Natural killer cell (primary cell): ENCODE measurements around the gene SLC9A4. TPM values are rescaled to one million over a fixed set of nuclear protein-coding genes. Genes with fewer than 3 reads are reported as not detected.

Experiments
- ATAC-seq, 3 donors: fragments of 150-1000 bp in 2 of 3; fragments of 200-7000 bp in 1 of 3; cut with Tn5 transposase; 1 replicate in 1 of 3; 2 replicates in 2 of 3; pipeline ENCODE4 v1.10.0; 2021; ENCODE audit warnings: mild to moderate bottlenecking in 2 of 3, moderate library complexity in 2 of 3
- DNase-seq, 2 donors: peaks; one replicate each; pipeline versions ENCODE4 v3.0.0 to v3.0.0-alpha.2; 2013 to 2021; ENCODE audit warnings: mixed read lengths in 1 of 2
- H3K27ac ChIP-seq: one replicate; pipeline ENCODE4 v1.5.1; 2013; ENCODE audit warnings: mild to moderate bottlenecking, low read length
- H3K27me3 ChIP-seq: one replicate; pipeline ENCODE4 v1.6.1; 2013; ENCODE audit warnings: low read length; ENCODE audit not compliant: control insufficient read depth, insufficient read depth
- H3K36me3 ChIP-seq: one replicate; pipeline ENCODE4 v1.6.1; 2013; ENCODE audit warnings: low read length; ENCODE audit not compliant: control insufficient read depth, insufficient read depth
- H3K4me1 ChIP-seq: one replicate; pipeline ENCODE4 v1.6.1; 2013; ENCODE audit warnings: low read length; ENCODE audit not compliant: control insufficient read depth, insufficient read depth
- H3K4me3 ChIP-seq: one replicate; pipeline ENCODE4 v1.5.1; 2013; ENCODE audit warnings: low read length
- H3K9me3 ChIP-seq: one replicate; pipeline ENCODE4 v1.6.1; 2013; ENCODE audit warnings: low read length; ENCODE audit not compliant: control insufficient read depth, insufficient read depth
- H3K27ac Mint-ChIP-seq, 2 donors: one replicate each; pipeline ENCODE4 v1.8.0; 2022; ENCODE audit warnings: mild to moderate bottlenecking in 2 of 2, mixed read lengths in 2 of 2, moderate library complexity in 1 of 2
- H3K27me3 Mint-ChIP-seq, 2 donors: one replicate each; pipeline ENCODE4 v1.8.0; 2022; ENCODE audit warnings: low read depth in 2 of 2, mixed read lengths in 2 of 2
- H3K36me3 Mint-ChIP-seq: one replicate; pipeline ENCODE4 v1.8.0; 2022; ENCODE audit warnings: mixed read lengths
- H3K4me1 Mint-ChIP-seq, 2 donors: one replicate each; pipeline ENCODE4 v1.8.0; 2022; ENCODE audit warnings: mixed read lengths in 2 of 2
- H3K4me3 Mint-ChIP-seq: one replicate; pipeline ENCODE4 v1.8.0; 2022; ENCODE audit warnings: mild to moderate bottlenecking, moderate library complexity, mixed read lengths
- H3K9me3 Mint-ChIP-seq, 2 donors: one replicate each; pipeline ENCODE4 v1.8.0; 2022; ENCODE audit warnings: mixed read lengths in 2 of 2
- WGBS: methylation state at CpG from one replicate; pipeline ENCODE4 v1.1.7; 2013; ENCODE audit warnings: missing lambda C conversion rate; ENCODE audit not compliant: insufficient coverage; 5-methylcytosine and 5-hydroxymethylcytosine counted together
- intact Hi-C: fragments of 100-400 bp; cut with micrococcal nuclease; formaldehyde crosslinking; loops from one replicate; pipeline ENCODE4 v1.14.2; 2022
- total RNA-seq, 4 donors: library from RNA; stranded (reverse); fragments of 120-200 nt in 1 of 4; gene quantifications; one replicate each; pipeline versions ENCODE4 v1.2.3 to v1.2.4, GENCODE V29; 2013 to 2022
- TF ChIP-seq, protein P1 (sequence below): fragments of 200-600 bp; IDR thresholded peaks from one replicate; pipeline ENCODE4 v1.8.0; 2022; ENCODE audit warnings: antibody characterized with exemption

Gene SLC9A4
- total RNA-seq, 3 donors from 2014 or later (not counting 1 experiment from before 2014, with no cell fraction given) = 0.19 to 0.38 TPM; not detected in 1

DNA sequence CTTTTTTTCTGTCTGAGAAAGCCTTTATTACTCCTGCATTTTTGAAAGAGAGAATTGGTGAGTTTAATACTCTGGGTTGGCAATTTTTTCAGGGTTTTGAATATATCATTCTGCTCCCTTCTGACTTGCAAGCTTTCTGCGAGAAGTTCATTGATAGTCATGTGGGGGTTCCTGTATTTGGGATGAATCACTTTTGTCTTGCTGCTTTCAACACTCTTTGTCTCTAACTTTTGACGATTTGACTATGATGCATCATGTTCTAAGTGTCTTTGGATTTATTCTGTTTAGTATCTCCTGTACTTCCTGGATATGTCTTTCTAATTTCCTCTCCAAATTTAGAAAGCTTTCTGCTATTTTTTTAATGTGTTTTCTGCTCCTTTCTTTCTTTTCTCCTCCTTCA lies 105.3 kb downstream of the SLC9A4 start:
- H3K27me3 ChIP-seq = no peaks in the 10 kb centered on the region
- DNase-seq (no peak), ATAC-seq (no peak)
- H3K36me3 Mint-ChIP-seq = peaks cover 17% of the 10 kb centered on the region
- no peaks in the 10 kb centered on the region for H3K27me3 Mint-ChIP-seq
- peaks cover 8 to 12% of the 10 kb centered on the region in 2 donors for H3K4me1 Mint-ChIP-seq
- peaks cover 0 to 4% of the 10 kb centered on the region in 2 donors for H3K9me3 Mint-ChIP-seq
- peaks cover 7% of the 10 kb centered on the region for H3K9me3 ChIP-seq
- H3K4me3 Mint-ChIP-seq = no peak overlapping the region
- intact Hi-C loops = no loop called here
- no peaks in the 10 kb centered on the region for H3K4me1 ChIP-seq
- H3K36me3 ChIP-seq = no peaks in the 10 kb centered on the region
- TF ChIP-seq, protein P1, sequence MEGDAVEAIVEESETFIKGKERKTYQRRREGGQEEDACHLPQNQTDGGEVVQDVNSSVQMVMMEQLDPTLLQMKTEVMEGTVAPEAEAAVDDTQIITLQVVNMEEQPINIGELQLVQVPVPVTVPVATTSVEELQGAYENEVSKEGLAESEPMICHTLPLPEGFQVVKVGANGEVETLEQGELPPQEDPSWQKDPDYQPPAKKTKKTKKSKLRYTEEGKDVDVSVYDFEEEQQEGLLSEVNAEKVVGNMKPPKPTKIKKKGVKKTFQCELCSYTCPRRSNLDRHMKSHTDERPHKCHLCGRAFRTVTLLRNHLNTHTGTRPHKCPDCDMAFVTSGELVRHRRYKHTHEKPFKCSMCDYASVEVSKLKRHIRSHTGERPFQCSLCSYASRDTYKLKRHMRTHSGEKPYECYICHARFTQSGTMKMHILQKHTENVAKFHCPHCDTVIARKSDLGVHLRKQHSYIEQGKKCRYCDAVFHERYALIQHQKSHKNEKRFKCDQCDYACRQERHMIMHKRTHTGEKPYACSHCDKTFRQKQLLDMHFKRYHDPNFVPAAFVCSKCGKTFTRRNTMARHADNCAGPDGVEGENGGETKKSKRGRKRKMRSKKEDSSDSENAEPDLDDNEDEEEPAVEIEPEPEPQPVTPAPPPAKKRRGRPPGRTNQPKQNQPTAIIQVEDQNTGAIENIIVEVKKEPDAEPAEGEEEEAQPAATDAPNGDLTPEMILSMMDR = no peak
- 100% methylated on average over 2 of the region's 2 CpGs for WGBS
- H3K27ac Mint-ChIP-seq = no peak overlapping the region
- H3K27ac ChIP-seq = no peak overlapping the region
- H3K4me3 ChIP-seq = no peak overlapping the region

DNA sequence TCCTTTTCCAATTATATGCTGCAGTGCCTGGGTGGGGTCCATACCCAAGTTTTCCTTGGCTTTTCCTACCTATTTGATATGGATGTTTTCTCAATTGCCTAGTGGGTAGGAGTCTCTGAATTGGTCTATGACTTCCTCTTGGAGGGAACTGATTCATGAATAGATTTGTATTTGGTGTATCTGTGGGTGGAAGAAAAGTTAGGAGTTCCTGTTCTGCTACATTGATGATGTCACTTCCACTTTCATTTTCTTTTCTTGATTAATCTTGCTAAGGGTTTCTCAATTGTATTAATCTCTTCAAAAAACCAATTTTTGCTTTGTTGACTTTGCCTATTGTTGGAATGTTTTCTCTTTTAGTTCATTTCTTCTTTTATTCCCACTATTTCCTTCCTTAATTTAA lies 108.9 kb downstream of the SLC9A4 start:
- H3K4me3 ChIP-seq = no peak overlapping the region
- no peaks in the 10 kb centered on the region for H3K4me1 ChIP-seq
- peaks cover 8% of the 10 kb centered on the region for H3K36me3 Mint-ChIP-seq
- peaks cover 7% of the 10 kb centered on the region for H3K9me3 ChIP-seq
- intact Hi-C loops = no loop called here
- no peak for DNase-seq
- peak overlapping the region; percentile 45 for H3K4me3 Mint-ChIP-seq
- H3K27me3 ChIP-seq = no peaks in the 10 kb centered on the region
- peaks cover 0 to 2% of the 10 kb centered on the region in 2 donors for H3K9me3 Mint-ChIP-seq
- ATAC-seq = no peak
- H3K4me1 Mint-ChIP-seq = peaks cover 7 to 15% of the 10 kb centered on the region in 2 donors
- H3K27ac ChIP-seq = no peak overlapping the region
- H3K27ac Mint-ChIP-seq = peak overlapping the region; percentile 4 to 17
- no peaks in the 10 kb centered on the region for H3K36me3 ChIP-seq
- TF ChIP-seq, protein P1 = no peak
- H3K27me3 Mint-ChIP-seq = no peaks in the 10 kb centered on the region

DNA sequence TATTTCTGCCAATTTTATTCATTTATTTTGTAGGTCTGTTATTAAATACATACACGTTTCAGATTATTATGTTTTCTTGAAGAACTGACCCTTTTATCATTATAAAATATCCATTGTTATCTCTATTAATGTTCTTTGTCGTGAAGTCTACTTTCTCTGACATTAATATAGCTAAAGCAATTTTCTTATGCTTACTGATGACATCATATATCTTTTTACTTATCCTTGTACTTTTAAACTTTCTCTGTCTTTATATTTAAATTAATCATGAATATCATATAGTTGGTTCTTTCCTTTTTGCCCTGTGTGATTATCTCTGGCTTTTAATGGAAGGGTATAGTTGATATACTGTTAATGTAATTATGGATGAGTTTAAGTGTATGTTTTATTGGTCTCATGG lies 109.8 kb downstream of the SLC9A4 start:
- no peaks in the 10 kb centered on the region for H3K27me3 ChIP-seq
- H3K9me3 Mint-ChIP-seq = peaks cover 0 to 2% of the 10 kb centered on the region in 2 donors
- H3K27ac ChIP-seq = no peak overlapping the region
- H3K27me3 Mint-ChIP-seq = no peaks in the 10 kb centered on the region
- H3K36me3 Mint-ChIP-seq = peaks cover 8% of the 10 kb centered on the region
- DNase-seq (no peak), ATAC-seq (no peak)
- intact Hi-C loops = no loop called here
- H3K36me3 ChIP-seq = no peaks in the 10 kb centered on the region
- no peak overlapping the region for H3K4me3 ChIP-seq
- TF ChIP-seq, protein P1 = no peak
- peaks cover 7% of the 10 kb centered on the region for H3K9me3 ChIP-seq
- H3K4me3 Mint-ChIP-seq = no peak overlapping the region
- no peaks in the 10 kb centered on the region for H3K4me1 ChIP-seq
- no CpG with 5 or more reads among the region's 2 CpGs for WGBS
- peaks cover 7 to 15% of the 10 kb centered on the region in 2 donors for H3K4me1 Mint-ChIP-seq
- H3K27ac Mint-ChIP-seq = no peak overlapping the region

Other genes with a start within 250 kb of the SLC9A4 start
- gene IL1RL1, start 161.7 kb upstream of the SLC9A4 start, total RNA-seq = 10 to 100 TPM in 1 of 3 donors, 1 to 10 TPM in 1, under 1 TPM in 1; 0.49 to 68.1 (median 2.2) TPM
- 10 to 100 TPM; 42.9 to 58.8 (median 46.7) TPM for gene IL18R1, start 117.4 kb upstream of the SLC9A4 start, total RNA-seq
- gene IL18RAP, start 50.1 kb upstream of the SLC9A4 start, total RNA-seq = 100 to 1,000 TPM; 136 to 309 (median 203) TPM
- not detected for gene SLC9A2, start 146.3 kb downstream of the SLC9A4 start, total RNA-seq